Fibroblast of pulmonary artery (primary cell): ENCODE data around the gene NDST1.

ENCODE experiments used
- DNase-seq: peaks from one replicate; pipeline ENCODE4 v3.0.0-alpha.2; 2010; ENCODE audit warnings: low read depth
- H3K4me3 ChIP-seq: replicated peaks from 2 replicates; pipeline ENCODE4 v1.5.1; 2011; ENCODE audit warnings: low read depth, mild to moderate bottlenecking, control low read depth, low read length, moderate library complexity
- TF ChIP-seq, protein P1 (sequence below): IDR thresholded peaks from 2 replicates; pipeline ENCODE4 v1.5.1; 2011; ENCODE audit warnings: mild to moderate bottlenecking, control low read depth, low read length, inconsistent platforms; ENCODE audit errors: missing control alignments

Gene NDST1

DNA sequence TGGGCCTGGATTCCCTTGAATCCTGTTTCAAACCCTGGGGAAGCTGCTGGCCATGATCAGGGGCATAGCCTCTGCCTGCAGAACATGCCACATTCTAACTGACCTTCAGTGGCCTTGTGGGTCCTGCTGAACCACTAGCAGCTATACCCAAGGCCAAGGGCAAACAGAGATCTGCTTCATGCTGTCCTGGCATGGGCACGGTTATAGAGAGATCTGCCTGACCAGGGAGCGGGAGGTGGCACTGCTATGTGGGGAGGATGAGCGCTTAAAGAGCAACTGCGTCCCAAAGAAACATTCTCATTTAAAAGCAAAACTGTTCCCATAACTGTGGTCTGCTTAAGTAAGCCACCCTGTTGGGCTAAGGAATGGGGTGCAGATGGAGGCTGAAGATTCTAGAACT lies 96.1 kb downstream of the NDST1 start:
- H3K4me3 ChIP-seq = no peak overlapping the region
- no peak for DNase-seq
- TF ChIP-seq, protein P1, sequence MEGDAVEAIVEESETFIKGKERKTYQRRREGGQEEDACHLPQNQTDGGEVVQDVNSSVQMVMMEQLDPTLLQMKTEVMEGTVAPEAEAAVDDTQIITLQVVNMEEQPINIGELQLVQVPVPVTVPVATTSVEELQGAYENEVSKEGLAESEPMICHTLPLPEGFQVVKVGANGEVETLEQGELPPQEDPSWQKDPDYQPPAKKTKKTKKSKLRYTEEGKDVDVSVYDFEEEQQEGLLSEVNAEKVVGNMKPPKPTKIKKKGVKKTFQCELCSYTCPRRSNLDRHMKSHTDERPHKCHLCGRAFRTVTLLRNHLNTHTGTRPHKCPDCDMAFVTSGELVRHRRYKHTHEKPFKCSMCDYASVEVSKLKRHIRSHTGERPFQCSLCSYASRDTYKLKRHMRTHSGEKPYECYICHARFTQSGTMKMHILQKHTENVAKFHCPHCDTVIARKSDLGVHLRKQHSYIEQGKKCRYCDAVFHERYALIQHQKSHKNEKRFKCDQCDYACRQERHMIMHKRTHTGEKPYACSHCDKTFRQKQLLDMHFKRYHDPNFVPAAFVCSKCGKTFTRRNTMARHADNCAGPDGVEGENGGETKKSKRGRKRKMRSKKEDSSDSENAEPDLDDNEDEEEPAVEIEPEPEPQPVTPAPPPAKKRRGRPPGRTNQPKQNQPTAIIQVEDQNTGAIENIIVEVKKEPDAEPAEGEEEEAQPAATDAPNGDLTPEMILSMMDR = no peak

DNA sequence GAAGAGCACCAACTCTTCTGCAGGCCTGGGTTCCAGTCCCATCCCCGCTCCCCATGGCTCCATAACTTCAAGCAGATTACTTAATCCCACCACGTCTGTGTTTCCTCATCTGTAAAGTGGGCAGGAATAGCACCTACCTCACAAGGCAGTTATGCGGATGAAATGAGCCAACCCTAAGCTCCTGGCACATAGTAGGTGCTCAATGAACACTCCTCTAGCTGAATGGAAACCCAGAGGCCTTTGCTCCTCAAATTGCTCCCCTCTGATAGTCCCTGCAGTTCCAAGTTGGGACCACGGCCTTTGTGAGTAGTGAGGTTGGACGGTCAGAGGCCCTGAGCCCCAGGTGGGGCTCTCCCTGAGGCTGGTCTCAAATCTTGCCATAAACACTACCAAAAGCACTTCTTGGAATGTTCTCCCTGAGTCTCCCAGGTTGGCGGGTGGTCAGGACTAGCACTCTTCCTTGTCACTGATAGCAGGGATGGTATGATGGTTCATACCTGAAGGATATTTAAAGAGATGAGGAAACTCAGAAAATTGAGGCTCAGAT lies 97.0 kb downstream of the NDST1 start:
- no peak overlapping the region for H3K4me3 ChIP-seq
- DNase-seq = no peak
- TF ChIP-seq, protein P1 = no peak

DNA sequence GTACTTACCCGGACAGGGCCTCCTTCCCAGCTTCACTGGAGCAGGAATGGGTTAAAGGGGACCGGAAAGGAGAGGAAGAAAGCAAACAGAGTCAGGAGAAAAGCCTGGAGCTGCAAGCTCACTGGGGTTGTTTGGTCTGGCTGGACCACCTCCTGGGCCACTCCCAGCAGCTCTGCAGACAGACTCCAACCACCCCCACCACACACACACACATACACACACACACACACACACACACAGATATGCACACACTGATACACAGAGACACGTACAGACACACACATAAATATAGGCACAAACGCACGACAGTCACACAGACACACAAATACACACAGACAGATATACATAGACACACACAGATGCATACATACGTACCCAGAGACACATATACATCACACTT lies 97.6 kb downstream of the NDST1 start:
- TF ChIP-seq, protein P1 = no peak
- no peak overlapping the region for H3K4me3 ChIP-seq
- DNase-seq = no peak

DNA sequence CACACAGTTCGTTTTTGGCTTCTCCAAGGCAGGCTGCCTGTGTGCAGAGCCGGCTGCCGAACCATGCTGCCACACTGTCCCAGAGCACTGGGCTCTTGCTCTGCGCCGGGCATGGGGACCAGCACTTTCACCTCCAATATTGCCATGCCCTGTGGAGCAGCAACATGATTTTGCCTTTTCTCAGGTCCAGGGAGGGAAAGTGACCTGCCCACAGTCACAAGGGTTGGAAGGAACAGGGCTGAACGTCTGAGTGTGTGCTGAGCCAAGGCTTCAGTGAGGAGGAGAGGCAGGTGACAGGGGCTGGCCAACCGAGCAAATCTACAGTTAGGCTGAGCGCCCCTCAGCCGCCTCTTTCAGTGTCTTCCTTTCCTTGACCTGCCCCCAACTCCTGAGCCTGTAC lies 98.5 kb downstream of the NDST1 start:
- no peak overlapping the region for H3K4me3 ChIP-seq
- DNase-seq = no peak
- TF ChIP-seq, protein P1 = no peak

DNA sequence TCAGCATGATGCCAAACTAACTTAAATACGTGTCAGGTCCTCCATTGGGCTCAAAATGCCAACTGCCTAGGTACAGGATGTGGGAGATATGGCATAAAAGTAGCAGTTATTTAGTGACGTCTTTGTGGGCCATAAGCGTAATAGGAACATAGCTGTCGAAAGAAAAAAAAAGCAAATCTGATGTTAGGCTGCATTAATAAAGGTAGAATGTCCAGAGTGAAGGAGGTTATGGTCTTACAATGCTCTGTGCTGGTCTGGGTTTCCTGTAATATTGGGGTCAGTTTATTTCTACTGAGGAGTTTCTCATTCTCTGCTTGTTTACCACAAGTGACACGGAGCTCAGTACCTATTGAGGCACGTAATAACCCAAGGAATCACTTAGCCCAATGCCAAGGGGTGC lies 99.2 kb downstream of the NDST1 start:
- H3K4me3 ChIP-seq = no peak overlapping the region
- no peak for DNase-seq
- TF ChIP-seq, protein P1 = no peak
